GM12892 (cell line): Measurements from ENCODE around the gene TBX1.

ENCODE experiments used
- DNase-seq: peaks from one replicate; pipeline ENCODE4 v3.0.0; 2011; ENCODE audit not compliant: insufficient read length
- FAIRE-seq: peaks from 2 replicates; lab custom pipeline; 2011; peaks lifted over from hg19 to GRCh38; lab: Jason Lieb, UNC
- POLR2A ChIP-seq: IDR thresholded peaks from 2 replicates; pipeline ENCODE4 v1.6.1; 2011; ENCODE audit warnings: low read depth, low read length, control low read depth
- POLR2AphosphoS5 ChIP-seq: IDR thresholded peaks from 2 replicates; pipeline ENCODE4 v1.6.1; 2011; ENCODE audit warnings: low read depth, low read length, control low read depth
- TAF1 ChIP-seq: IDR thresholded peaks from 2 replicates; pipeline ENCODE4 v1.6.1; 2011; ENCODE audit warnings: low read depth, mild to moderate bottlenecking, control low read depth, low read length, borderline replicate concordance

TBX1 gene

DNA sequence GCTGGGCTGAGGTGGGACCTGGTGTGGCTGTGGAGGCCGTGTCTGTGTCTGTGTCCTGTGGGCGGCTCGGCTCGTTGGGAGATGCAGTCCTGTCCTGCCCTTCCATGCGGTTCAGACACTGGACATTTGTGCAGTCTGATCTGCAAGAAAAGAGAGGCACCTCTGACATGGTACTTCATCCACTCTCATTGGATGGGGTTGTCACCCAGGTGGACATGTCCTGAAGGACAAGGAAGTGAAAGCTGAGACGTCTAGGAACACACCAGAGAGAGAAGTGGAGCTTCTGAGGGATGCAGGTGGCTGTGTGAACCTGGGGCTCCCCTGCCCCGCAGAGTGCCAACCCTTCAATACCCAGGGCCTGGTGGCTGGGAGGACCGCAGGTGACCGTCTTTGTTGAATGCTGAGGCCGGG, 18.4 kb downstream of the TBX1 start:
- TF ChIP-seq POLR2A (no peak), POLR2AphosphoS5 (no peak), TAF1 (no peak)
- FAIRE-seq (no peak), DNase-seq (no peak)

DNA sequence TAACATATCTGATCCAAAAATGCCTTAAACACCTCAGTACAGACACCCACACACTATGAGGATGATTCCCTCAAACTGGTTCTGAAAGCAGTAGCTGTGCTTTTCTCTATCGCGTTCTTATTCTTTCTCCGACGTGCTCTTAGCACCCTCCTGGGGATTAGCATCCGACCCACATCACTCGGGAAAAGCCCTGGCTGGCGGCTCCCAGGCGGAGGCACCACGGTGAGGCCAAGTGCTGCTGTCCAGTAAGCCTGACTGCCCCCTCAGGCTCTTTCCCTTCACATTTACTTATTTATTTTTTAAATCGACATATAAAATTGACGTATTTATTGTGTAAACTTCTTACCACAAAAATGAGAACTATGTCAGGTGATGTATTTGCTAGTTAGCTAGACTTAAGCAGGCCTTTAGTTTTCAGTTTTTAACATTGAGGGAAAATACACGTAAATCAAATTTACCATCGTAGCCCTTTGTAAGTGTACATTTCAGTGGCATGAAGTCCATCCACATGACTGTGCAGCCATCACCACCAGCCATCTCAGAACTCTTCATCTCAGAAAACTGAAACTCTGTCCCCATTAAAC, 19.2 kb downstream of the TBX1 start:
- no peak for TF ChIP-seq POLR2AphosphoS5
- TF ChIP-seq TAF1 = no peak
- no peak for TF ChIP-seq POLR2A
- FAIRE-seq (no peak), DNase-seq (no peak)

DNA sequence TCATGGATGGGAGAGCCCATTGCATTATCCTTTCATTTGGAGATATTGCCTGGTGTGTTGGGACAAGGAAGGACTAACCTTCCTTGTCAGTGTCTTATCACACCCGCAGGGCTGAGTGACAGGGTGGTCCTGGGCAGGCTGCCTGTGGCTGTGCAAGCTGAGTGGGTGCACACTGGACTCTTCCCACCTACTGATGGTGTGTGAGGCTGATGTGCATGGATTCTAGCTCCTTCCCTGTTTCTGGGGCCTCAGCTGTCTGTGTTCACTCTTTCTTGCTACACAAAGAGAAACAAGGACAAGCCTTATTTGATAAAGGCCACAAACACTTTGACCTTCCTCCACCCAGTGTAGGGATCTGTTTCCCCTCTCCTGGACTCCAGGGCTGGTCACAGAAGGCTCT, 22.0 kb downstream of the TBX1 start:
- TF ChIP-seq POLR2AphosphoS5 (no peak), TAF1 (no peak), POLR2A (no peak)
- DNase-seq (no peak), FAIRE-seq (no peak)

DNA sequence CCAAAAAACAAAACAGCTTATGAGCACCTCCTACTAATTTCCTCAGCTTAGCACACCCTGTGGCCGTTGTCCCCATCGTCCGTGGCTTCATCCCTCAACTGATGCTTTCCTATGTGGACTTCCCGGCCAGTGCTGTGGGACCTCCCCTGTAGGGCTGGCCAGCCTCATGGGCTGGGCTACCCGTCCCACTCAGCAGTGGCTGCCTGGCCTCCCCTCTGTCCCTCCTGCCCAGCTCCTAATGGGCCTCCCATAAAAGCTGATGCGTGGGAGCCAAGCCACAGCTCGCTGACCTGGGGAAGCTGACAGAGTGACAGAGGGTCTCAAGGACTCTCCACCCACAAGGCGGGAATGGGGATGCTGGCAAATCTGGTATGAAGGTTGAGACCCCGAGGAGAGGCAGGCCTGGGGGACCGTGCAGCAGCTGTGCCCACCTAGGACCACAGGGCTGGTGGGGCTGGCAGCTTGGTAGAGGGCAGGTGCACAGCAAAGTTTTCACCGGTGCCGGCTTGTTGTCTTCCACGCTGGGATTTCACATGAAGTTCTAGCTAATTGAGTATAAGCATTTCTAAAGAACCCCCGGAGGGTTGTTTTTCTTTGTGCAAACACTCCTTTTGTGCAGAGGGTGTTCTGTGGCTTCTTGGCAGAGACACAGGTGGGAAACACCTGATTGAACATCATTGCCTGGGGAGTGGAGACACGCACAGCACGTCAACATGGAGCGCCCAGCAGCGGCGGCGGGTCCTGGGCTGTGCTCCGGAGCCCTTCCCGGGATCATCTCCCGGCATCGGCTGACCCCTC, 23.2 kb downstream of the TBX1 start:
- TF ChIP-seq TAF1 (no peak), POLR2A (no peak), POLR2AphosphoS5 (no peak)
- FAIRE-seq (no peak), DNase-seq (no peak)

DNA sequence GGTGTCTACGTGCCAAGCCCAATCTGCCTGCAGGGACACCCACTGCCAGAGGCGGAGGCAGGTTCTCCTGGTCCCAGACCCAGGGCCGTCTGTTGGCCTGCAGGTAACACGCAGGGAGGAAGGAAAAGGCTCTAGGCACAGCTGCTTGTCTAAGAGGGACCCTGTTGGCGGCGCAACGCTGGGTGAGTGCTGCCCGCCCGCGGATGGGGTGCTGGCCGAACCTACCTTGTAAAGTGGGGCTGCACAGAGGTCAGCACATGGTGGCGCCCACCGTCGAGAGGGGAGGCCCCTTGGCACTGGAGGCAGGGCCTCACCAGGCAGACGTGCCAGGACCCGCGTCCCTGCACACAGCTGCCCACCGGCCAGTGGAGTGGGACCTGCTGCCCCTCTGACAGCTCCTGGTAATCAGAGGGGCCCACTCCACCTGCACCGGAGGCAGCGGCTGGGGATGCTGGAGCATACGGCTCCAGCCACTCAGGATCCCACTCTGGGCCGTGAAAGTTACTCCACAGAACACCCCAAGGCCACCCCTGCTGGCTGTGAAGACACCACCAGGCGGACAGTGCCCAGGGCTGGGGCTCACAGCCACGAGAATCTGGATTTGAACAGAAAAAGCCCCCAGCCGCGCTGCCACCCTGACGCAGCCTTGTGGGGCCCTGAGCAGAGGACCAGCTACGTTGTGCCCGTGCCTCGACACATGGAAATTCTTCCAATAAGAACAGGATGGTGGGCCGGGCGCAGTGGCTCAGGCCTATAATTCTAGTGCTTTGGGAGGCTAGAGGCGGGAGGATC, 24.0 kb downstream of the TBX1 start:
- DNase-seq (no peak), FAIRE-seq (no peak)
- TF ChIP-seq TAF1 (no peak), POLR2A (no peak), POLR2AphosphoS5 (no peak)

DNA sequence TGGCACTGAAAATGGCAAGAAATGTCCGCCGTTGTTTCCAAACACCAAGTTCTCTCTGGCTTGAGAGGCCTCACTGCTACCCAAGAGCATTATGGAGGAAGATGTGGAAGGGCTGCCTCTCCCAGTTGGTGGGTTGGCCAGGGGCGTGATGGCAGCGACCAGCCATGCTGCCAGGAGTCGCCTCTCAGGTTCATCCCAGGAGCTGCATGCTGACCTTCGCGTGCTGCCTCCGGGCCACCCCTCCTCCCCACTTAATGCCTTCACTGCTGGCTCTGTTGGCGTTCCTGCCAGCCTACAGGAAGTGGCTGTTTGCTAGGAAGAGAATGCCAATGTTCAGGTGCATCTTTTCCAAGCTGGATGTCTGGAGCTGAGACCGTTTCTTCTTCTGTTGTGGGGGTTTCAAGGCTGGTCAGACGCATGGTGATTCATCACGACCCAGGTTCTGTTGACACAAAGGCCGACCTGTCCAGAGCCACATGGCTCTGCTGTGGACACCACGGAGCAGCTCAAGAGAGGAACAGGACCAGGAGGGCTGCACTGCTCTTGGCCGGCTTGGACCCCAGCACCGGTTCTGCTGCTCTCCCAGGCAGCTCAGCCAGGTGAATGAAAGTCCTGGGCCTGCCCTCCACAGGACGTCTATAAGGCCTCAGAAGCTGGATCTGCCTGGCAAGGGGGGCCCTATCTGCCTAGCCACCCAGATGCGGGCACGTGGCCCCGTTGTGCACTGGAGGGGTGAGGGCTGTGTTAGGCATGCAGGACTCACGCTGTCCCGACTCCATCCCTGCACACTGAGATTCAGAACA, 25.1 kb downstream of the TBX1 start:
- FAIRE-seq (no peak), DNase-seq (no peak)
- TF ChIP-seq POLR2AphosphoS5 (no peak), POLR2A (no peak), TAF1 (no peak)

DNA sequence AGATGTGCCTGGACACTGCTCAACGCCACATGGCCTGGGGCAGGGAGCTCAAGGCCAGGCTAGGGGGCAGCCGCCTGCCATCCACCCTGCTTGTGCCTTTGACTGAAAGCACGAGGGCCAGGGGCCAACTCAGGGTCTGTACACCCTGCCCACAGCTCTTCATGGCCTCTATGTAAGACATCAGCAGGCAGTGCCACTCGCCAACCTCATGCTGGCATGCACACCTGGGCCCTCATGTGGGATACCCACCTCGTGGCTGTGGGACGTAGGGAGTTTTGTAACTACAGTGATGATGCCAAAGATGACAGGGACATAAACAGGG, 25.6 kb downstream of the TBX1 start:
- DNase-seq (no peak), FAIRE-seq (no peak)
- TF ChIP-seq POLR2AphosphoS5 = no peak
- TF ChIP-seq TAF1 = no peak
- no peak for TF ChIP-seq POLR2A

DNA sequence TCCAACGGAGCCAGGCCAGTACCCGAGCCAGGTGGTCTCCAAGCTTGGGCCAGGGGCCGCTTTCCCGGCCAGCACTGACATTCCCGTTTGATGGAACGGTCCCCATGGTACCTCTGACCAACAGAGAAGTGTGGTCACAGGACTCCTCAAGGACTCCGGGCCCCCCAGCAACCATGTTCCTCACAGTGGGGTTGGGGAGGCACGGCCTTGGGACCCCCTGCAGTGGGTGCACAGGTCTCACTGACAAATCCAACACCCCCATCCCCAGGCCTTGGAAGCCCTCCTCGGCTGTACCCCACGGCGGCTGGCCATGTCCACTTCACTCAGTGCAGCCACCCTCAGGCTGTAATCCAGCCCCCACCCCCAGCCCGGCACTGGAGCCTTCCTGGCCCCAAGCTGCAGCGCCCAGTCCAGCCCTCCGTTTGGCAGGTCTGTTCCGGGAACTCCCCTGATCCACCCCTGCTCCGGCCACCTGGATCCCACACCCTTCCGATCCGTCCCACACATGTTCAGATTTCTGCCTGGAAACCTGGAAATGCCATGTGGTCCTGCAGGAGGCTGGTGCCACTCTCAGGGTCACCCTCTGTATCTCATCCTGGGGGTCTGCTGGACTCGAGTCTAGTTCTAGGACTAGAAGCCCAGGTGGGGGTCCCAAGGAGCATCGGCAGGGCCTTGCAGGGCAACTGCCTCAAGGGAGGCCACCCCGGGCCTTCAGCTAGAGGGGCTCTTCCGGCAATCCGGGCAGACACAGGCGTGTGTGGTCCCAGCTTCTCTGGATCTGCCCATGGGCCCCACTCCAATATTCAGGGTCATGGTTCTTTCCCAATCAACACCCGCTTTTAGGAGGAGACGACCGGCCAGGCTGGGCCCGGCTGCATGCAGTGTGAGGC, 26.6 kb downstream of the TBX1 start:
- FAIRE-seq (no peak), DNase-seq (no peak)
- TF ChIP-seq TAF1 (no peak), POLR2A (no peak), POLR2AphosphoS5 (no peak)

DNA sequence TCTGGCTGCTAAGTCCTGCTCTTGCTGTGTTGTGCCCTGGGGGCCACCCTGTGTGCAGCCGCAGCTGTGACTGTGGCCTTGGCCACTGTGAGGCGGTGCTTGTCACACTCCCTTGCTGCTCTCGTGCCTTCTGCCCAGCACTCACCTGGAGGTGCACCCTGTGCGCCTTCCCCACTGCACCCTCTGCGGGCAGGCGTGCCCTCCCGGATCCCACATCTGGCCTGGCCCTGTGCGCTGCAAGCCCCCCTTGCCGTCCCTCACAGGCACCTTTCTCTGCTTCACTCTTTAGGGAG, 27.2 kb downstream of the TBX1 start:
- no peak for DNase-seq
- no peak for FAIRE-seq
- TF ChIP-seq POLR2A (no peak), TAF1 (no peak), POLR2AphosphoS5 (no peak)

DNA sequence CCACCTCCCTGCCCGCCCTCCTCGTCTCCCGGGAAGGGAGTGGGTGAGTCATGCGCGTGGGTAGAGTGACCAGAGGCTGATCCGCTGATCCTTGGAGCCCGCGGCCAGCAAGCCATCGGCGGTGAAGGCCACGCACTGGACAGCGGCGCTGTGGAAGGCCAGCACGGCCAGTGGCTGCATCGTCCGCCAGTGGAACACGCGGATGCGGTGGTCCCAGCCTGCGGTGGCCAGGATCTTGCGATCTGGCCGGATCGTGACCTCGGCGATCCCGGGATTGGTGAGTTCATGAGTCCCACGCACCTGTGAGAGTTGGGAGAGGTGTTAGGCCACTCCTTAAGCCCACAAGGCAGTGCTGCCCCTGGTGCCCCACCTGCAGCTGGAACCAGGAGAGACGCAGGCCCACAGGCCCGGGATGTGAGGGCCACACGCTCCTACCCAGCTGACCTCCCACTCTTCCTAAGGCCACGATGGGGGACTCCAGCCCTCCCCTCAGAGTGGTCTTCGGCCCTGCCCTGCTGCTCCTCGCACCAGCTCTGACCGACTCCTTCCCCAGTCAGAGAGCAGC, 28.2 kb downstream of the TBX1 start:
- DNase-seq (no peak), FAIRE-seq (no peak)
- TF ChIP-seq POLR2A = no peak

DNA sequence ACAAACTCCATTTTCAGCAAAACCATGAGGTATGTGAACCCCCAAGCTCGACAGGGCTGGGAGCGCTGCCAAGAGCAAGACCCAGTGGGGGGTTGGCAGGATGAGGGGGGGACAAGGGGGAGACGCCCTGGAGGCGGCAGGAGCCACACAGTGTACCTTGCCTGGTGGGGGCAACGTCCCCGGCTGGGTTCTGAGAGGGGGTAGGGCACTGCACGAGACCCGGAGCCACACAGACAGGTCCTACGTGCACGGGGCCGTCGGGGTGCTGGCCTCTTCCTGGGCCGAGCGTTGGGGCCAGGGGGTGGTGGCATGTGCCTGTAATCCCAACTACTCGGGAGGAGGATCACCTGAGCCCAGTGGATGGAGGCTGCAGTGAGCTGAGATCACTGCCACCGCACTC, 28.8 kb downstream of the TBX1 start:
- FAIRE-seq (no peak), DNase-seq (no peak)
- no peak for TF ChIP-seq TAF1
- no peak for TF ChIP-seq POLR2AphosphoS5
- TF ChIP-seq POLR2A = no peak
